Measurements from ENCODE around the gene CARD10.

The CARD10 gene

DNA sequence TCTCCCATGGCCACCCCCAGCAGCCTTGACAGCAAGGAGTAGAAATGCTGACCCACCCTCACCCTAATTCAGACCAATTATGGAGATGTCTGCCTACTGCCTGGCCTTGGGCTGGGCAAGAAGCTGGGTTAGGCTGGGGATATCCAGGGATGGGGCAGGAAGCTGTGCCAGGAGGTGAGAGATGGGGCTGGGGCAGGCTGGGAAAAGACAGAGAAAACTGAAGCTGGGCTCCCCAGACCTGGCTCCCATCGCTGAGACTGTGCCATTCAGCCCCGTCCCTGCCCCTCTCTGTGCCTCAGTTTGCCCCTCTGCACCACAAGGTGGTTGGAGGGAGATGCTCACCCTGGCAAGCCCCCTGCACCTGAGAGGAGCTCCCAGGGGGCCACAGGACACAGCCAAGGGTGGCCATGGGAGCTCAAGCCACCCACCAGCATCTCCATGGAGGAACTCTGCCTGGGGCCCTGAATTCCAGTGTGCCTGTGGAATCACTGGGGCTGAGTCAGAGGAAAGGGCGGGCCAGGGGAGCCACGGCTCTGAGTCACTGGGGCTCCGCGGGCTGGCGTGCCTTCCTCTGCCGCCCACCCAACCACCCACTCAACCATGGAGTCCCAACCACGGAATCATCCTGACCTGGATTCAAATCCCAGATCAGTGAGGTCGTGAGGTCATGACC, 6.0 kb upstream of the CARD10 start:
- DNase-seq, result peak; percentile 77 to 81

DNA sequence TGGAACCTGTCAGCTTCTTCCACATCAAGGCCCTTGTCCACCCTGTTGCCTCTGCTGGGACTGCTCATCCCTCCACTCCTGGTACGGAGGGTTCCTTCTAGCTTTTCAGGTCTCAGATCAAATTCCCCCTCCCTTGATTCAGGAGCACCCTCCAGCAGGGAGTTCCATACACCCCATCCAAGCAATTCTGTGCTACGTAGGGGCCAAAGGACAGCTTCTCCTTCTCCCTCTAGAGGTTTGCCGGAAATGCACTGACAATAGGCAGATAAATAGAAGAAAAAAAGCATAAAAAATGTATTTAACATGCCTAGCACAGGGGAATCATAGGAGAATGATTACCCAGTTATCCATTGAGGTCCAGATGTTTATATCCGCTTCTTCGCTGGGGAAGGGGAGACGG, 3.3 kb upstream of the CARD10 start:
- no peak for DNase-seq

DNA sequence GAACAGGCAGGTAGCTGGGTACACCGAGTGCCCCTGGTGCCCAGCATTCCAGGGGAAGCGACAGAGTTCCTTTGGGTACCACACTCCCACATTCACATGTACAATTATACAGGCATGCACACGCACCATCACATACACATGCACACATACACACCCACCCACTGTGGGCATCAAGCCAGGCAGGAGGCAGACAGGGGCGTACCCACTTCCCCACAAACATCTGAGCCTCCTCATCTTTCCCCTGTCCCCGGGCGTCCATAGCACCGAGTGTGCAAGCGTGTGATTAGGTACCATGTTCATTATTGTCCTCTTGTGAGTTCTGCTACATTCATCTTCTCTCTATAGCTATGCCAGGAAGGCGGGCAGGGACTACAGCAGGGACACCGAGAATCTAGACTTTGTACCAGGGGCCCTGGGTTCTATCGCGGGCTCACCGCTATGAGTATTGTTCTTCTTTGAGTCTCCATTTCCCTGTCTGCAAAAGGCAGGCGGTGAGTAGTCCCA, 2.1 kb upstream of the CARD10 start:
- DNase-seq, result no peak

DNA sequence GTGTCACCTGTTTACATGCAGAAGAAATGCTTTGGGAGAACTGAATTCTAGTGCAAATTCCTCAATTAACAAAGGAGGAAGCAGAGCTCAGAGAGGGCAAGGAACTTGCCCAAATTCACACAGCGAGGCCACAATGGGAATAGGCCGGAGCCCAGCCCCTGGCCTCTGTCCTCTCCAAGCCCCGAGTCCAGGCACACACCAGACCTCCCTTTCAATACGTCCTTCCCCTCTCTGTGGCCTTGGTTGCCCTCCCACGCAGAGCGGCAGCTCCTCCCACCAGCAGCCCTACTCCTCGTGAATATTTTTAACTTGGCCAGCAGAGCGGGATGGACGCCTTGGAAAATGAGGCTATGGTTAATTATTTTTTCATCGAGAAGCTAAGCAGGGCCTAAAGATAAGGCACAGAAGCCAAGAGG, 1.6 kb upstream of the CARD10 start:
- no peak for DNase-seq

DNA sequence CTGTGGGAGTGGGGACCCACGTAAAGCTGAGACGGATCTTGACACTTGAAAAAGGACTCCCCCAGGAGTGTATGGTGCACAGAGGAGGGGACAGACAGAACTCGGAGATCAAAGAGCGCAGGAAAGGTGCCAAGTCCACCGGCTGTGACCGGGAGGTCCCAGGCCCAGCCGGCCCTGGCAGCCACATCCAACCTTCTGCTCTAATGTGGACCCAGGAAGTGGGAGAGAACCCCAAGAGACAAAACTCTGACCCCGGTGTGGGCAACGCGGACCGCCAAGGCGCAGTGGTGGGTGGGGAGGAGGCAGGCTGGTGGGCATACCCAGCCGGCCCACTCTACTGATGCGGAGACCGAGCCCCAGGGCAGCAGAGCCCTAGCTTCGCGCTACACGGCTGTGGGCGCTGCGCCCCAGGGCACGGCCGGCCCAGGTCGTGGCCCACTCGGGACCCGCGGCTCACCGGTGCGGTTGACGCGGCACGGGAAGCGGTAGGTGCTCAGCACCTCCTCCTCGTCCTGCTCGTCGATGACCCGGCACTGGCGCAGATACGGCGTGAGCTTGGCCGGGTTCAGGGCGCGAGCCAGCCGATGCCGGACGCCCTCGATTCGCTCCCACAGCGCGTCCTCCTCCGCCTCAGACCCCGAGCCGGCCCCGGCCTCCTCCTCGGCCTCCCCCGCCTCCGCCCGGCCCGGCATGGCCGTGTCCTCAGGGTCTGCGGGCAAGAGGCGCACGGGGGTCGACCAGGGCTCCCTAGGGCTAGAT, 527 bp downstream of the CARD10 start:
- DNase-seq, result no peak

DNA sequence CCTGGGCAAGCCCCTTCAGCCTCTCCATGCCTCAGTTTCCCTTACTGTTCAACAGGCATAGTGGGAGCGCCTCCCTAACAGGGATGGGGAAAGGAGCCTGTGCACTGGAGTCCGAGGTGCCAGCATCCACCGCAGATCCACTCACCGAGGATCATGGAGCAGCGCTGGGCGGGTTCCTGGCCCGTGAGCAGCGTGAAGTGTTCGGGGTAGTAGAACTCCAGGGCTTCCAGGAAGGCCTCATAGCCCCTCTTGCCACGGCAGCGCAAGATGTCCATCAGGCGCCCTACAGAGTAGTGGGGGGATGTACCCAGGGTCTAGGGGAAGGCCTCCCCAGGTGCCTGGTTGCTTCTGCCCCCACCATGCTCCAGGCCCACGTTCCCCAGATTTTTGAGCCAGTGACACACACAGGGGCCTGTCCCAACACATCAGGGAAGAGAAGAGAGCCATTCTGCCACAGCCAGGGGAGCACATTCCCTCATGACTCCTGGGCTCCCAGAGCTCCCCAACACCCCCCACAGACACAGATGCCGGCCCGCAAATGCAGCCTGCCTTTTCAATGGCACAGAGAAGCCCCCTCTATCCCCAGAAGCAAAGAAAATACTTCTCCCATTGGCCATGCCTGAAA, 1.3 kb downstream of the CARD10 start:
- DNase-seq, result no peak

DNA sequence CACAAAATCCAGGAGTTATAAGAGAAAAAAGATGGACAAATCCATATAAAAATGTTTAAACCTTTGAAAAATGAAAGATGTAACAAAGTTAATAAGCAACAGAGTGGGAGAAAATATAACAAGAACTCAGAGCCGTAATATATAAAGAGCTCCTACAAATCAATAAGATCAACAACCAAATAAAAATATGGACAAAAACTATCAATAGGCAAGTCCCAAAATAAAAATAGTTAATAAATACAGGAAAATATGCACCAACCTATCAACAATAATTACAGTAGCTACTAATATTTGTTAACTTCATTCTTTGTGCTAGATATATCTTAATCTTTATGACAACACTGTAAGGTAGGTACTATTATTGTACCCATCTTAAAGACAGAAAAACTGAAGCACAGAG, 2.8 kb downstream of the CARD10 start:
- no peak for DNase-seq

DNA sequence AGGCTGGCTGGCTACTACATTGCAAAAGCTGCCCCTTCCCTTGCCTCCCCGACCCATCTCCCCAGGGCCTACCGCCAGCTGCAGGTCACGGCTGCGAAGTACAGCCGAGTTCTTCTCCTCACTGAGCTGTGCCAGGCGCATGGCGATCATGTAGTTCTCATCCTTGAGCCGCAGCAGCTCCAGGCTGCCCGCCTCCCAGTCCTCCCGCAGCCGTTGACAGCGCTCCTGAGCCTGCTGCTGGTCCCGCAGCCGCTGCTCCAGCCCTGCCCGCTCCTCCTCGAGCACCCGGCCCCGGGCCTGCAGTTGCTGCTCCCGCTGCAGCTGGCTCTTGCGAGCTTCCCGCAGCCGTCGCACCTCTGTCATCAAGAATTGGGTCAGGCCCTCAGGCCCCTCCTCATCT, 3.3 kb downstream of the CARD10 start:
- DNase-seq, result no peak

DNA sequence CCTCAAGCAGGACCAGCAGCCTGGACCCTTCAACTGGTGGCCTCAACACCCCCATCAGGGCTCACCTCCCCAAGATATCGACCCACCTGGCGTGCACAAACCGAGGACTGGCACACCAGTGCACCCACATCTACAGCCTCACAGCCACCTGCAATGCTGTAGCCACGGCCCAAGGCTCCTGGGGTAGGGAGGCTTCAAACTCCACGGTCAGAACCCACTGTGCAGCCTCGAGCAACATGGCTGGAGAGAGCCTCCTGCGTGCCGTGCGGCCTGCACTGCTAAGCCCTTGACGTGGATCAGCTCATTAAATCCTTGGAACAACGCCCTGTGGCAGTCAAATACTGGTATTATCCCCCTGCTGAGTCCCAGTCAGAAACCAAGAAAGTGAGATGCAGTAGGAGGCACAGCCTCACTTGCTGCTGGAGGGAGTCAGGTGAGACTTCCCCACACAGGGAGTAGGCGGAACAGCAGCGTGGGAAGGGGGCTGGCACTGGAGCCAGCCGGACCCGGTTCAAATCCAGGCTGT, 4.6 kb downstream of the CARD10 start:
- DNase-seq, result no peak

DNA sequence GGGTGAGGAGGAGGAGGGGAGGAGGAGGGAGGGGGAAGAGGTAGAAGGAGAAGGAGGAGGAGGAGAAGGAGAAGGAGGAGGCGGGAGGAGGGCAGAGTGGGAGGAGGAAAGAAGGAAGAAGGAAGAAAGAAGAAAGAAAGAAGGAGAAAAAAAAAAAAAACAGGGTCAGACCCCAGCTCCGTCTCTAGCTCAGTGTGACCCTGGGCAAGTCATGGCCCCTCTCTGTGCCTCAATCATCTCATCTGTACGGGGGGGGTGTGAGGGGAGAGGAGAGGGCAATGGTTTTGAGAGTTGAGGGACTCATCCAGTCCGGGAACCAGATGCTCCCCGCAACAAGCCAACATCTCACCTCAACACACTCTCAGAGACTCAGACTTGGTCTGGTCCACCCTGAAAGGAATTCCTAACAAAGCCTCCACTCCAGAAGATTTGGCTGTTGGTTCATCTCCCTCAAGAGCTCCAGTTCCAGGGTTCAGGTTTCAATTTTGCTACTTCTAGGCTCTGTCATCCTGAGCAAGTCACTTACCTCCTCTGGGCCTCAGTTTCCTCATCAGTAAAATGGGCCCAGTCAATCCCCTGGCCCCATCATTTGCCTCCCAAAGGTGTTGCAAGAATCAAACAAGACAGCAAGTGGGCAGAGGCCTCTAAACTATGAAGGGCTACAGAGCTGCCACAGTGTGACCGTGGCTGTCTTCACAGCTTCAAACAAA, 7.7 kb downstream of the CARD10 start:
- DNase-seq, result no peak

DNA sequence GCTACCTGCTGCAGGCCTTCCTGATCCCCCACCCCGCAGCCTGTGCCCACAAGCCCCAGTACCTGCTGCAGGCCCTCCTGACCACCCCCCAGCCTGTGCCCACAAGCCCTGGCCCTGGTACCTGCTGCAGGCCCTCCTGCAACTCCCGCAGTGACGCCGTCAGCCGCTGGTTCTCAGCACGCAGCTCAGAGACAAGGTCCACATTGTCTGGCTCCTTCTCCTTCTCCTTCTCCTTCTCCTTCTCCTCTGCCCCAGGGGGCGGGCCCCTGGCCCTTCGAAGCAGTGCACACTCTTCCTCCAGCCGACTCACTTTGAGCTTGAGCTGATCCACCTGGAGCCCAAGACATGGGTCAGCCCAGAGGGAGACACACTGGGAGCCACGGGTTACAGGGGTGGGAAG, 9.1 kb downstream of the CARD10 start:
- DNase-seq, result no peak

DNA sequence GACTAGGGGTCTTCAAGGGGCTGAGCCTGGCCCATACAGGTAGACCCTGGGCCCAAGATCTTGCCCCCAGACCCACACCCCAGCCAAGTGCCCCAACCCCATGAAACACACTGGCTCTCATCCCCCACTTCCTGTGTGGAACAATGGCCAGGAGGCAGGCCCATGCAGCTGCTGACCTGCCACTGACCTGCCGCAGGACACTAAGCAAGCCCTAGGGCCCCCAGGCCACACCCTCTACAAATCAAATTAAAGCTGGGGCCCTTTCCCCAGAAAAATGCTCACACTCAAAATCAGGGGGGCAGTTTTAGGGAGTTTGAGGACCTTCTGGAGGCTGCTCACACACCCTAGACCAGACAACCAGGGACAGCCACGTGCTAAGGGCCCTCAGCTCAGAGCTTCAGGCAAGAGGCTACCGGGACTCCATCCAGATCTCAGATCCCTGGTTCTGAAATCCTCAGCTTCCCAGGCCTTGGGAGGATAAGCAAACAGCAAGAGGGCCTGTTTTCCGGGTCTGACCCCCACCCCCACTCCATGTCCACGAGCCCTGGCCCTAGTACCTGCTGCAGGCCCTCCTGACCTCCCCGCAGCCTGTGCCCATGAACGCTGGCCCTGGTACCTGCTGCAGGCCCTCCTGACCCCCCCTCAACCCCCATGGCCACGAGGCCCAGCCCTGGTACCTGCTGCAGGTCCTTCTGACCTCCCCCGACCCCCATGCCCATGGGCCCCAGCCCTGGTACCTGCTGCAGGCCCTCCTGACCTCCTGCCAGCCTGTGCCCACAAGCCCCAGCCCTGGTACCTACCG, 10.0 kb downstream of the CARD10 start:
- DNase-seq, result no peak

DNA sequence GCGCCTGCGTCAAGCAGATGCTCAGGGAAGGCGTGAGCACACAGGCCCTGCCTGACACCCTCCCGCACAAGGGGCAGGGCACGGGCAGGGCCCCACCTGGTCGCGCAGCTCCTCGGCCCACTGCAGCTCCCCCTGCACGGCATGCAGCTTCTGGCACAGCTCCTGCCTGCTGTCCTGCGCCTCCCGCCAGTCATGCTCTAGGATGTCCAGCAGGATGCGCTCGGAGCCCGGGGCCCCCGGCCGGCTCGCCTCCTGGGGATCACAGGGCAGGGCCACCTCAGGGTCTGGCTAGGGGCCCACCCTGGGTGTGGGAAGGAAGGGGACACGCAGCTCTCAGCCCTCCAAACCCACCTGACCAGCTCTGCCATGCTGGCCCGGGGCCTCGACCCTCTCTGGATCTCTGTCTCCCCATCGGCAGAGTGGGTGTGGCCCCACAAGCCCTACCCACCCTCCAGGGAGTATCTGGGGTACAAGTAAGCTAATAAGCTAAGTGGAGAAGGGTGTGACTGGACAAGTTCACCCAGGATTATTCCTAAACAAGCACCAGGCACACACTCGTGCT, 10.7 kb downstream of the CARD10 start:
- DNase-seq, result no peak

DNA sequence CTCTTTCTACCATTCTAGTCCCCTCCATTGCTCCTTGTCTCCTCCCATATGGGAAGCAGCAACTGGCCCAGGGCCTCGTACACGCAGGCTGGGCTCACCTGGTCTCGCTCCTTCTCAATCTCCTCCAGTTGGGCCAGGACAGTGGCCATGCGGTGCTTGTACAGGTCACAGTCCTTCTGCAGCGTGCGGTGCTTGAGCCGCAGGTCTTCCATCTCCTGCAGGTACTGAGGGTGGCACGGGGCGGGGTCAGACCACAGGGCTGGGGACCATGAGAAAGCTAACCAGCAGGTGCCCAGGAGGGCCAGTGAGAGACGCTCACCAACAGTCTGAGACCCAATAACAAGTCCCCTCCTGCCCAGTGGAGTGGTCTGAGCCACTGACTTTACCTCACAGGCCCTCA, 11.5 kb downstream of the CARD10 start:
- DNase-seq, result no peak

DNA sequence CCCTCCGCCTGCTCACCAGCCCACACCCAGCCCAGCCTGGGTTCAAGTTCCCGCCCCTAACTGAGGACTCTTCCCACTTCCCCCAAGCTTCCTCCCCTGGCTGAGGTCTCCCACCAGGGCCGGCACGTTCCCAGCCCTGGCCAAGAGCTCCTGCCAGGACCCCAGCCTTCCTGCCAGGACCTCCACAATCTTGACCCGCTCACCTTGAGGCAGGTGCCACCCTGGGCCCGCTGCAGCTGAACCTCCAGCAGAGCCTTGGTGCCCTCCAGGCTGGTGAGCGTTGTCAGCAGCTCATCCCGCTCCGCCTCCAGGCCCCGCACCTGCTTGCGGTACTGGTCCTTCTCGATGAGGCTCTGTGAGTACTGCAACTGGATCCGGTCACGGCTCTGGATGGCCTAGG, 13.2 kb downstream of the CARD10 start:
- DNase-seq, result no peak

DNA sequence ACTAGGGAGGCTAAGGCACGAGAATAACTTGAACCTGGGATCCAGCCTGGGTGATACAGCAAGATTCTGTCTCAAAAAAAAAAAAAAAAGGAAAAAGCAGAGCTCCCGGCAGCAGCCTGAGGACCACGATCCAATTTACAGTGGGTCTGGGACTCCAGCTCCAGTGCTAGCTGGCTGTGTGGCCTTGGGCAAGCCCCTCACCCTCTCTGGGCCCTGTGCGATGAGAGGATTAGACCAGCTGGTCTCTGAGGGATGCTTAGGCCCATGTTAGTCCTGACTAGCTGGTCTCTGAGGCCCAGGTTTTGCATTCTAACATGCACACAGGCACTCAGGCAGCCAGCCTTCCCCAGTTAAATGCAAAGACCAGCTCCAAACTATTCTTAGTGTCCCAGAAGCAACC, 13.7 kb downstream of the CARD10 start:
- DNase-seq, result no peak

DNA sequence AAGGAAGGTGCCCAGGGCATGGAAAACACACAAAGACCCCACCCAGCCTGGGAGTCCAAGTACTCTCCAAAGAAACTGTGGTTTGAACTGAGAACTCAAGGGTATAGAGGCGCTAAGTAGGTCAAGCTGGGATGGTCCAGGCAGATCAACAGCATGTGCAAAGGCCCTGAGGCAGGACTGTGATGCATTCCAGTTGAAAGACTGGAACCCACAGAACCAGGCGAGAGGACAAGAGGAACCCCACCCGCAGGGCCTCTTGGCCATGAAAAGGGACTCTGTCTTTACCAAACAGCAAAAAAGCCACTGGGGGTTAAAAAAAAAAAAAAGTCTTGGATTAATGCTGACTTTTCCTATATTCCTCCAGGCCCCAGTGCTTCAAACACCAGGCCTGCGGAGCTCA, 14.3 kb downstream of the CARD10 start:
- no peak for DNase-seq

DNA sequence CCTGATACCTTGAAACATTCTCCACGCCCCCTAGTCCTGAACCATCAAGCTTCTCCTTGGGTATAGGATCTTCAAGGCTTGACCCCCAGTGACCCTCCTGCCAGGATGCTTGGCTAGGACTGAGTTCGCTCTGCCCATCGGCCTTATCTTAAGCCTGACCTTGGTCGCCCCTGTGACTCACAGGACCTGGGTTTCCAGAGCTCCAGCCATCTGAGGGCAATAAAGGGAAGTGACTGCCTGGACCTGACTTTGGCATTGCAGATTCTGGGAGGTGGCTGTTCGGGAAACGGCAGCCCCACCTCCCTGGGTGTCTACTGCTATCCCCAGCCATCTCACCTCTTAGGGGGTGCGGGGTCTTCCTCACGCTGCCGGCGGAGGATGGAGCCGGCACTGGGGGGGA, 15.4 kb downstream of the CARD10 start:
- DNase-seq, result no peak

DNA sequence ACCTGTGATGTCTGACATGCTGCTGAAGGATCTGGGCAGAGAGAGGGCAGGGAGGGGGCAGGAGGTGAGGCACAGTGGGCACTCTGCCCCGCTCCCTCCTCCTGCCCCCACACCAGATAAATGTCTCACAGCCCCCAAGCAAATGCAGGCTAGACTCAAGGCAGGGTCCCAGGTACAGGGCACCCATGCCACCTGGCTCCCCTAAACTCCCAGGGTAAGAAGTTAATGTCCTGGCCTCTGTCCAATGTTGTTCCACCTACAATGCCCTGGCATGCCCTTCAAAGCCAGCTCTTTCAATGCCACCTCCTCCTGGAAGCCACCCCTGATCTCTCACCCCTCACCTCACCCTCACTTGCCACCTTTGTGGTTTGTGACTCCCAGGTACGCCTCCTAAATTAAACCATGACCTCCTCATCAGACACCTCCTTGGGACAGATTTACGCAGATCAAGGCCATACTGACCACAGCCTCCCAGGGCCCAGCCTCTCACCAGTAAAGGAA, 16.0 kb downstream of the CARD10 start:
- no peak for DNase-seq

DNA sequence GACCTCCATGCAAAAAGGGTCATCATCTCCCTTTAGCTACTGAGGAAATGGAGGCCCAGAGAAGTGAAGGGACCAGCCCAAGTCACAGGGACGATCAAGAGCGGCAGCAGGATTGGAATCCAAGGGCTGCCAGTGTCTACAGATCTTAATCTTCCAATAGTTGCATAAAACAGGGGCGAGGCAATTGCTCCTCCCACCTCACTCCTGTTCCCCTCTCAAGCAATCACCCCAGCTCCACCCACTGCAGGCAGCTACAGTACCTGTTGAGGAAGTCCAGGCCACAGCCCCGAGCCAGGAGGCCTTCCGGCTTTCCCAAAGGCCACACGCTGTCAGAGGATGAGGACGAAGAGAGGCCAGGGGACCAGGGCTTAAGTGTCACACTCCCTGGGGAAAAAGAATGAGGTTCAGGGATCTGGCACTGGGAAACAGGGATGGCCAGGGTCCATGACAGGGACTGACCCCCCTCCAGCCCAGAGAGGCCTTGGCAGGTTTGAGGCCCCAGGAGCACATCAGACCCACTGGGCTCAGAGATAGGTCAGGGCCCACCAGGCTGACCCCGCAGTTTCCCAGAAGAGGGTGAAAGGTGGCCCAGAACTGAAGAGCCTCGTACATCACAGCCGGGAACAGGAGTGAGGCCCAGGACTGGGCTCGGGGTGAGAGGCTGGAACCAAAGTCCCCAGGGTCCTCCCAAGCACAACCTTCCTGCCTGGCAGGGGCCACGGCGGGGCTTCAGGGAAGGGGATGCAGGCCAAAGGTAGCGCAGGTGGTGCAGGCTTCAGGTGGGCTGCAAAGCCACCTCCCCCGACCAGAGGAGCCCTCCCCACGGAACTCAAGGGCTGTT, 16.7 kb downstream of the CARD10 start:
- DNase-seq, result no peak

Data from SW 1271 (cell line).